Mesendoderm (in vitro differentiated cells): Measurements from ENCODE around the gene DPPA3.
"Not testable (repeated sequence)": the region's sequence is repeated elsewhere in the genome, so short reads cannot be mapped to it uniquely, and the experiment has no call there.

Experiments used
- DNase-seq: peaks from one replicate; pipeline ENCODE4 v3.0.0; 2013
- H2AK5ac ChIP-seq: 2 replicates; pipeline ENCODE4 v1.6.1; 2013; ENCODE audit warnings: low read length, inconsistent platforms
- H2BK120ac ChIP-seq: 2 replicates; pipeline ENCODE4 v1.6.1; 2013; ENCODE audit warnings: low read depth, mild to moderate bottlenecking, low read length, moderate library complexity, mixed read lengths
- H2BK15ac ChIP-seq: replicated peaks from 2 replicates; pipeline ENCODE4 v1.6.1; 2013; ENCODE audit warnings: low read depth, mild to moderate bottlenecking, moderate library complexity
- H2BK5ac ChIP-seq: 2 replicates; pipeline ENCODE4 v1.6.1; 2013; ENCODE audit warnings: low read length, inconsistent platforms
- H3K18ac ChIP-seq: 2 replicates; pipeline ENCODE4 v1.6.1; 2013; ENCODE audit warnings: mild to moderate bottlenecking, low read length, mixed read lengths
- H3K23ac ChIP-seq: one replicate; pipeline ENCODE4 v1.6.1; 2013; ENCODE audit warnings: low read length
- H3K27ac ChIP-seq: 2 replicates; pipeline ENCODE4 v1.5.1; 2013; ENCODE audit warnings: low read depth, mild to moderate bottlenecking, inconsistent platforms, low read length, moderate library complexity
- H3K27me3 ChIP-seq: 2 replicates; pipeline ENCODE4 v1.6.1; 2013; ENCODE audit warnings: low read length, control low read depth, mild to moderate bottlenecking, inconsistent platforms; ENCODE audit not compliant: insufficient read depth, poor library complexity
- H3K36me3 ChIP-seq: 2 replicates; pipeline ENCODE4 v1.6.1; 2013; ENCODE audit warnings: low read length, inconsistent platforms; ENCODE audit not compliant: control insufficient read depth, insufficient read depth
- H3K4ac ChIP-seq: one replicate; pipeline ENCODE4 v1.6.1; 2013; ENCODE audit warnings: low read depth, mild to moderate bottlenecking, low read length, moderate library complexity
- H3K4me1 ChIP-seq: 2 replicates; pipeline ENCODE4 v1.6.1; 2013; ENCODE audit warnings: low read depth, low read length, inconsistent platforms; ENCODE audit not compliant: control insufficient read depth
- H3K4me2 ChIP-seq: 2 replicates; pipeline ENCODE4 v1.6.1; 2013; ENCODE audit warnings: low read length
- H3K4me3 ChIP-seq: 2 replicates; pipeline ENCODE4 v1.5.1; 2013; ENCODE audit warnings: mild to moderate bottlenecking, low read length
- H3K56ac ChIP-seq: one replicate; pipeline ENCODE4 v1.6.1; 2013; ENCODE audit warnings: low read length
- H3K79me1 ChIP-seq: 2 replicates; pipeline ENCODE4 v1.6.1; 2013; ENCODE audit warnings: low read length, inconsistent platforms
- H3K79me2 ChIP-seq: 2 replicates; pipeline ENCODE4 v1.6.1; 2013; ENCODE audit warnings: mild to moderate bottlenecking, low read length; ENCODE audit not compliant: control insufficient read depth, insufficient read depth
- H3K9ac ChIP-seq: 2 replicates; pipeline ENCODE4 v1.6.1; 2013; ENCODE audit warnings: low read length, inconsistent platforms
- H4K5ac ChIP-seq: one replicate; pipeline ENCODE4 v1.6.1; 2013; ENCODE audit warnings: low read length
- H4K8ac ChIP-seq: one replicate; pipeline ENCODE4 v1.6.1; 2013; ENCODE audit warnings: low read depth, mild to moderate bottlenecking, control low read depth, low read length, moderate library complexity
- WGBS: extraction: QIAGEN DNeasy Blood & Tissue Kit; methylation state at CpG from one replicate; pipeline ENCODE4 v1.1.7; 2013; ENCODE audit warnings: low lambda C conversion rate, missing lambda C conversion rate; ENCODE audit not compliant: insufficient coverage; ENCODE audit errors: extremely low coverage; 5-methylcytosine and 5-hydroxymethylcytosine counted together

Gene DPPA3

DNA sequence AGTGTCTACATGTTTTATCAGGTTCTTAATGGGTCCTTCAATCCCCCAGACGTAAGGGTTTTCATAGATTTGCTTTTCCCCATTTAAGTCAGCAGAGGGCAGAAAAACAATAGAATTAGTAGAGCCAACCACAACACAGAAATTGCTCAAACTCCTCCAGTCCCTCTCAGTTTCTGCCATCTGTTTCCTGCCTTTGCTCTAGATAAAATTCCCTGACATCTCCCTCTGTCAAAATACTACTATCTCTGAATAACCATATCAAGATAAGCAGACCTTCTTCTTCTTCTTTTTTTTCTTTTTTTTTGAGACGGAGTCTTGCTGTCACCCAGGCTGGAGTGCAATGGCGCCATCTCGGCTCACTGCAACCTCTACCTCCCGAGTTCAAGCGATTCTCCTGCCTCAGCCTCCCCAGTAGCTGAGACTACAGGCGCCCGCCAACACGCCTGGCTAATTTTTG lies 33.8 kb upstream of the DPPA3 start:
- not testable (repeated sequence) for H3K4me2 ChIP-seq, H2BK120ac ChIP-seq, H3K56ac ChIP-seq, H3K79me2 ChIP-seq, H3K27me3 ChIP-seq, H3K9ac ChIP-seq, H3K79me1 ChIP-seq, H4K8ac ChIP-seq, H2BK15ac ChIP-seq, H2BK5ac ChIP-seq, H2AK5ac ChIP-seq, H3K4ac ChIP-seq, H3K18ac ChIP-seq, H3K4me3 ChIP-seq, H3K36me3 ChIP-seq, H4K5ac ChIP-seq, H3K4me1 ChIP-seq, H3K23ac ChIP-seq
- H3K27ac ChIP-seq: peak overlapping the region; percentile 45
- peak; percentile 93 for DNase-seq
- no CpG with 5 or more reads among the region's 9 CpGs for WGBS

DNA sequence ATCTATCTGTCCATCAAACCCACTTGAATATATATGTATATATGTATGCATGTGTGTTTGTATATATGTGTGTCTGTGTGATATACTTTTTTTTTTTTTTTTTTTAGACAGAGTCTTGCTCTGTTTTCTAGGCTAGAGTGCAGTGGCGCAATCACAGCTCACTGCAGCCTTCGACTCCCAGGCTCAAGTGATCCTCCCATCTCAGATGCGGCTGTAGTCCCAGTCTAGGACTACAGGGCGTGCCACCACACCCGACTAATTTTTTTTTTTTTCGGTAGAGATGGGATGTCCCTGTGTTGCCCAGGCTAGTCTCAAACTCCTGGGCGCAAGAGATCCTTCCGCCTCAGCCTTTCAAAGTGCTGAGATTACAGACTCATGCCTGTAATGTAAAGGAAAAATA lies 32.5 kb upstream of the DPPA3 start:
- H2BK15ac ChIP-seq: peak overlapping the region; percentile 23
- no peaks in the 10 kb centered on the region for H3K79me2 ChIP-seq
- no peaks in the 10 kb centered on the region for H3K27me3 ChIP-seq
- no peak overlapping the region for H4K8ac ChIP-seq
- H3K18ac ChIP-seq: peak overlapping the region; percentile 84
- H3K23ac ChIP-seq: no peak overlapping the region
- no peak overlapping the region for H4K5ac ChIP-seq
- H2BK120ac ChIP-seq: peak overlapping the region; percentile 90
- H3K4me1 ChIP-seq: no peaks in the 10 kb centered on the region
- no peak overlapping the region for H2BK5ac ChIP-seq
- H3K36me3 ChIP-seq: no peaks in the 10 kb centered on the region
- no peak overlapping the region for H3K9ac ChIP-seq
- H3K79me1 ChIP-seq: no peaks in the 10 kb centered on the region
- H3K4me3 ChIP-seq: no peak overlapping the region
- H3K27ac ChIP-seq: no peak overlapping the region
- WGBS: no CpG with 5 or more reads among the region's 8 CpGs
- no peak for DNase-seq
- H3K56ac ChIP-seq: no peak overlapping the region
- peak overlapping the region; percentile 94 for H3K4ac ChIP-seq
- no peak overlapping the region for H2AK5ac ChIP-seq
- H3K4me2 ChIP-seq: no peak overlapping the region

DNA sequence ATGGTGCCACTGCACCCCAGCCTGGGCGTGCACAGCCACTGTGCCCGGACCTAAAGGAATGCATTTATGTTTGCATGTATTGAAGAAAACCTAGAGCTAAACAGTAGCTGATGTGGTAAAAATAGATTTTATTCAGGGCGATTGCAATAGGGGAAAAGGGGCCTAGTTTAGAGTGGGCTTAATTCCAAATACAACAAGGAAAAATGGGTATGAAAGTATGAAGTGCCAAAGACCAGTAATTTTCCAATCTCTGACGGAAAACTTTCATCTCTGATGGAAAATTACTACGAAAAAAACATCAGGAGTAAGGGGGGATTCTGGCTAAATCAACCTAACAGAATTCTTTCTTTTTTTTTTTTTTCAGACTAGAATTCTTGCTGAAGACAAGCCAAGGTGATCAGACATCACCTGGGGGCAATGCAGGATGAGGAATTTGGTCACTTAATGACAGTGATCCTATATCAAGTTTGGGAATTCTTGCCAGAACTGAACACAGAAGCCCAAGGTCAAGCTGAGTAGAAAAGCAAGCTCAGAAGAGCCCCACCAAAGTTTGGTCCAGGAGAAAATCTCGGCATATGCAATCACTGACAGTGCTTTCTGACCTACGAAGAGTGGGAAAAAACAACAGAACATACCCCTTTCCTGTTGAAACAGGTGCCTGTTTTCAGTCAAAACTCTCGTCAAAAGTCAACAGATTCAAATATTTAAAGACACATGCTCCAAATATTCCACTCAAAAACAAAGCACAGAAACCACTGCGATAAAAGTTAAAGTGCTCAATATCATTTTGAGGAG lies 31.8 kb upstream of the DPPA3 start:
- WGBS: no CpG with 5 or more reads among the region's 9 CpGs
- H2BK15ac ChIP-seq: peak overlapping the region; percentile 23

DNA sequence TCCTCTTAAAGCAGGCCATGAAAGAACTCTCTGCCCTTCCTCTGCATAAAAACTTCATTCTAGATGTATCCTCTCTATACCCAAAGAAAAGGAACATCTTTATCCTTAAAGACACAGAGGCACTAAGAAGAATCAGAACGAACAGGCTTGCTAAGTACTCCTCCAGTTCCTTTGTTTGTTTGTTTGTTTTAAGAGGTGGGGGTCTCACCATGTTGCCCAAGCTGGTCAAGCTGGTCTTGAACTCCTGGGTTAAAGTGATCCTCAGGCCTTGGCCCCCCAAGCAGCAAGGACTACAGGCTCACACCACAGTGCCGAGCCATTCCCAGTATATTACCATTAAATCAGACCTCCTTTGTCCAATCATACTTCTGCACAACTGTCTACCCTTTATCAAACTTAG lies 29.7 kb upstream of the DPPA3 start:
- Histone ChIP-seq H4K5ac (no peak overlapping the region), H3K4me2 (no peak overlapping the region), H3K18ac (no peak overlapping the region), H3K27me3 (no peaks in the 10 kb centered on the region), H3K9ac (no peak overlapping the region), H3K4me1 (no peaks in the 10 kb centered on the region), H3K27ac (no peak overlapping the region), H2BK120ac (no peak overlapping the region), H2BK5ac (no peak overlapping the region), H3K56ac (no peak overlapping the region), H4K8ac (no peak overlapping the region), H3K23ac (no peak overlapping the region), H2AK5ac (no peak overlapping the region), H3K79me2 (no peaks in the 10 kb centered on the region), H2BK15ac (no peak overlapping the region), H3K36me3 (no peaks in the 10 kb centered on the region), H3K79me1 (no peaks in the 10 kb centered on the region), H3K4ac (no peak overlapping the region), H3K4me3 (no peak overlapping the region)
- WGBS: no CpG with 5 or more reads among the region's 2 CpGs
- DNase-seq: no peak

More for the DNA sequence above, 31.8 kb upstream of the DPPA3 start:
- peak overlapping the region; percentile 84 for H3K18ac ChIP-seq
- H3K4me1 ChIP-seq: no peaks in the 10 kb centered on the region
- H3K4ac ChIP-seq: no peak overlapping the region
- H3K36me3 ChIP-seq: no peaks in the 10 kb centered on the region
- no peaks in the 10 kb centered on the region for H3K79me2 ChIP-seq
- H3K56ac ChIP-seq: peak overlapping the region; percentile 49
- no peaks in the 10 kb centered on the region for H3K27me3 ChIP-seq
- H2BK120ac ChIP-seq: no peak overlapping the region
- no peak overlapping the region for H3K23ac ChIP-seq
- H2AK5ac ChIP-seq: no peak overlapping the region
- no peak overlapping the region for H2BK5ac ChIP-seq
- no peak overlapping the region for H4K5ac ChIP-seq
- no peak overlapping the region for H3K4me3 ChIP-seq
- no peak overlapping the region for H3K4me2 ChIP-seq
- H3K79me1 ChIP-seq: no peaks in the 10 kb centered on the region
- H3K9ac ChIP-seq: no peak overlapping the region
- no peak overlapping the region for H3K27ac ChIP-seq
- DNase-seq: no peak
- H4K8ac ChIP-seq: no peak overlapping the region

DNA sequence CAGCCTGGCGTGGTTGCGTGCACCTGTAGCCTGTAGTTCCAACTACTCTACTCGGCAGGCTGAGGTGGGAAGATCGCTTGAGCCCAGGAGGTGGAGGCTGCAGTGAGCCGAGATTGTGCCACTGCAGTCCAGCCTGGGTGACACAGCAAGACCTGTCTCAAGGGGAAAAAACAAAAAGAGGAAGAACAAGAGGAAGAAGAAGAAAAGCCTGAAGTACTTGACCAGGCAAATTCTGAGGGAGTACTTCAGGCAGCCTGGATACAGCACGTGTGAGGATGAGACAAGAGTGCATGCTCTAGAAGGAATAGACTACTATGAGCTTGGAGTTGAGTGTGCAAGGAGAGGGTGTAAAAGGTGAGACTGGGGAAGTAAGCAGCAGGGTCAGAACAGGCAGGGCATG lies 17.4 kb upstream of the DPPA3 start:
- Histone ChIP-seq H2AK5ac (peak overlapping the region; percentile 59), H3K79me1 (no peaks in the 10 kb centered on the region)
- whole genome bisulfite sequencing: no CpG with 5 or more reads among the region's 6 CpGs

More for the DNA sequence above, 17.4 kb upstream of the DPPA3 start:
- Histone ChIP-seq H4K5ac (no peak overlapping the region), H3K18ac (peak overlapping the region; percentile 2), H3K56ac (peak overlapping the region; percentile 71), H3K36me3 (no peaks in the 10 kb centered on the region), H3K9ac (no peak overlapping the region), H2BK15ac (no peak overlapping the region), H3K4ac (no peak overlapping the region), H3K4me2 (no peak overlapping the region), H4K8ac (no peak overlapping the region), H3K4me3 (no peak overlapping the region), H3K4me1 (peaks cover 7% of the 10 kb centered on the region), H3K27me3 (no peaks in the 10 kb centered on the region), H2BK120ac (no peak overlapping the region), H3K27ac (no peak overlapping the region), H3K79me2 (no peaks in the 10 kb centered on the region), H3K23ac (no peak overlapping the region), H2BK5ac (peak overlapping the region; percentile 13)
- DNase-seq: no peak
